PC-3 (cell line): Measurements from ENCODE around the gene EIF5AL1. TPM values are rescaled to one million over a fixed set of nuclear protein-coding genes. Genes with fewer than 3 reads are reported as not detected.
"Not testable (repeated sequence)": the region's sequence is repeated elsewhere in the genome, so short reads cannot be mapped to it uniquely, and the experiment has no call there.

ENCODE experiments used
- ATAC-seq: fragments of 200-7000 bp; cut with Tn5 transposase; 2 replicates; pipeline ENCODE4 v1.9.1; 2020; ENCODE audit warnings: mild to moderate bottlenecking, moderate library complexity
- BruUV-seq: library from RNA; stranded (reverse); fragments of 400-500 nt; replicated peaks from 2 replicates; lab custom pipeline; 2021; lab: Mats Ljungman, UMichigan
- CTCF ChIA-PET: fragments of 300-600 bp; sonication (Branson Sonifier 250); formaldehyde crosslinking; loops from one replicate; lab custom pipeline; 2022; ENCODE audit warnings: antibody characterized with exemption; lab: Charles Lee
- POLR2A ChIA-PET: fragments of 300-600 bp; sonication (Branson Sonifier 250); formaldehyde crosslinking; loops from one replicate; lab custom pipeline; 2022; ENCODE audit warnings: antibody characterized with exemption; ENCODE audit not compliant: unreplicated experiment; lab: Charles Lee
- DNase-seq: peaks from one replicate; pipeline ENCODE4 v3.0.0-alpha.2; 2015
- H2AFZ ChIP-seq: fragments of 300-600 bp; sonication (generic); 2 replicates; pipeline ENCODE4 v1.6.0; 2016; ENCODE audit warnings: antibody characterized with exemption, low read length
- H3F3A ChIP-seq: fragments of 300-600 bp; sonication (generic); one replicate; pipeline ENCODE4 v1.6.0; 2017; ENCODE audit warnings: antibody characterized with exemption, low read length, control low read depth, mild to moderate bottlenecking; ENCODE audit not compliant: unreplicated experiment
- H3K27ac ChIP-seq: fragments of 300-600 bp; sonication (generic); 2 replicates; pipeline ENCODE4 v1.5.1; 2016; ENCODE audit warnings: mild to moderate bottlenecking, low read length
- H3K27me3 ChIP-seq: fragments of 300-600 bp; sonication (generic); 2 replicates; pipeline ENCODE4 v1.6.1; 2016; ENCODE audit warnings: low read length, mixed read lengths
- H3K36me3 ChIP-seq: fragments of 300-600 bp; sonication (generic); 2 replicates; pipeline ENCODE4 v1.6.1; 2016; ENCODE audit warnings: low read depth, mixed run types, low read length, mixed read lengths
- H3K4me1 ChIP-seq: fragments of 300-600 bp; sonication (generic); 2 replicates; pipeline ENCODE4 v1.5.1; 2016; ENCODE audit warnings: low read length; ENCODE audit not compliant: insufficient read depth
- H3K4me2 ChIP-seq: fragments of 300-600 bp; sonication (generic); 2 replicates; pipeline ENCODE4 v1.6.0; 2016; ENCODE audit warnings: low read length
- H3K4me3 ChIP-seq: fragments of 300-600 bp; sonication (generic); 2 replicates; pipeline ENCODE4 v1.5.1; 2016; ENCODE audit warnings: mild to moderate bottlenecking, low read length, mixed read lengths
- H3K79me2 ChIP-seq: fragments of 300-600 bp; sonication (generic); 2 replicates; pipeline ENCODE4 v1.6.1; 2017; ENCODE audit warnings: low read length, mixed read lengths
- H3K9ac ChIP-seq: fragments of 300-600 bp; sonication (generic); 2 replicates; pipeline ENCODE4 v1.6.0; 2016; ENCODE audit warnings: mild to moderate bottlenecking, low read length
- H3K9me2 ChIP-seq: fragments of 300-600 bp; sonication (generic); replicated peaks from 2 replicates; pipeline ENCODE4 v1.6.1; 2016; ENCODE audit warnings: mixed run types, low read length, mixed read lengths
- H3K9me3 ChIP-seq: fragments of 300-600 bp; sonication (generic); 2 replicates; pipeline ENCODE4 v1.6.1; 2016; ENCODE audit warnings: low read length, mixed read lengths
- H4K20me1 ChIP-seq: fragments of 300-600 bp; sonication (generic); 2 replicates; pipeline ENCODE4 v1.6.1; 2016; ENCODE audit warnings: low read length, mixed read lengths
- intact Hi-C: fragments of 100-400 bp; cut with micrococcal nuclease; formaldehyde crosslinking; loops from 2 replicates; pipeline ENCODE4 v1.9.0; 2023
- total RNA-seq: library from RNA; depleted of rRNA; stranded (reverse); fragments of >200 nt; gene quantifications from 2 replicates; pipeline ENCODE4 v1.2.3, GENCODE V29; 2014

The EIF5AL1 gene
- total RNA-seq, 1 experiment from 2014 or later: 0.51 TPM

DNA sequence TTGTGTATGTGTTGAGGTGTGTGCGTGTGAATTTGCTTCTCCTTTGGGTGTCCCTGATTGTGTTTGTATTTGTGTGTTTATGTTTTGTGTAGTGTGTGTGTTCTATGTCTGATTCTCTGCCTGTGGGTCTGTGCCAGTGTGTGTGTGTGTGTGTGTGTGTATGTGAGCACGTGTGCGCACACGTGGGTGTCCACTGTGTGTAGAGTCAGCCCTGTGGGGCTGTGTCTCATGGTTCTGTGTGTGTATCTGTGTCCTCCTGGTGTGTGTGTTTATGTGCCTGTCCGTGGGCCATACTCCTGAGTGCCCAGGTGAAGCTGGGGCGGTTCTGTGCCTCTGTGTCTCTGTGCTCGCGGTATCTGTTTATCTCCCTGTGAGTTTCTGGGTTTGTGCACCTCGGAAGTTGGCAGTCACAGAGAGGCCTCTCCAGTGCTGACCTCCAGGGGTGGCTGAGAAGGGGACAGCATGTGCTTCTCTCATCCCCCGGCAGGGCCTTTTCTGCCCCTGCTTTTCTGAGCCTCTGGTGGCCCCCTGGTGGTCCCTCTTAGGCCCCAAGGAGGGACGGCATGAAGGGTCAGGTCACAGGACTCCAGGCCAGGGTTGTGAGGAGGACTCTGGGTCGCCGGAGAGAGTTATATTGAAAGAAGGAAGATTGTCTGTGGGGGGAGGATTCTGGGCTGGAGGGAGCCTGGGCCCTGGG is 11.0 kb downstream of the EIF5AL1 start:
- intact Hi-C loops, H3K79me2 ChIP-seq, H4K20me1 ChIP-seq, H2AFZ ChIP-seq, CTCF ChIA-PET, H3K9ac ChIP-seq, H3K4me2 ChIP-seq, H3K4me3 ChIP-seq, H3K4me1 ChIP-seq, H3K36me3 ChIP-seq, BruUV-seq, H3K27me3 ChIP-seq, H3K9me2 ChIP-seq, H3K27ac ChIP-seq, H3K9me3 ChIP-seq, POLR2A ChIA-PET, H3F3A ChIP-seq: not testable (repeated sequence)
- ATAC-seq (peak; percentile 10; the same call in 1 of the 2 replicates), DNase-seq (peak; percentile 1)

DNA sequence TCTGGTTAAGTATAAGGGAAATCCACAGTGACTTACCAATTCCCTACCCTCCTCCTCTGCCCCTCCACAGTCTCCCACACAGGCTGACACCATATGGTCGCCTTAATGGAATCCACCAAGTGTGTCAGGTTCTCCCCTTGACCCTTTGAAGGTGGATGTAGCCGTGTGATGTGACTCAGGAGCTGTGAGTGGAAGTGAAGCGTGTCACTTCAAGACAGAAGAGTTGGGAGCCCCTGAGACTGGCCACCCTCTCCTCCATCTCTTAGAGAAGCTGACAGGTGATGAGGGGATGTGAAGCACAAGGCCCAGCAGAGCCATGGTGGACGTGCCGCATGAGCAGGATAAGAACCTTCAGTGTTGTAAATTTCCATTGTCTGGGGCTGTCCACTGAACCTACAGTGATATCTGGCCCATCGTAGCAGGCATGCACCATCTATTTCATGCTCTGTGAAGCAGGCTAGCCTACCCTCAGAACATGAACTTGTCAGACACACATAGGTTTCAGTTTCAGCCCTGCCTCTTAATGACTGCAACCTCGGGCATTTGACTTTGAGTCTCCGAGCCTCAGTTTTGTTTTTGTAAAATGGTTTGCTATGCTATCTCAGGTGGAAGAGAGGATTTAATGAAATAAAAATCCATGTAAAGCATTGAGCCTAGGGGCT is 12.8 kb downstream of the EIF5AL1 start:
- POLR2A ChIA-PET, CTCF ChIA-PET, H3K4me1 ChIP-seq, H3K9me2 ChIP-seq, ATAC-seq, H3K9me3 ChIP-seq, H3K27me3 ChIP-seq, H3K4me3 ChIP-seq, H3F3A ChIP-seq, H3K4me2 ChIP-seq, H4K20me1 ChIP-seq, BruUV-seq, H3K9ac ChIP-seq, H3K27ac ChIP-seq, H3K79me2 ChIP-seq, H2AFZ ChIP-seq, H3K36me3 ChIP-seq, intact Hi-C loops: not testable (repeated sequence)
- DNase-seq: peak; percentile 5

DNA sequence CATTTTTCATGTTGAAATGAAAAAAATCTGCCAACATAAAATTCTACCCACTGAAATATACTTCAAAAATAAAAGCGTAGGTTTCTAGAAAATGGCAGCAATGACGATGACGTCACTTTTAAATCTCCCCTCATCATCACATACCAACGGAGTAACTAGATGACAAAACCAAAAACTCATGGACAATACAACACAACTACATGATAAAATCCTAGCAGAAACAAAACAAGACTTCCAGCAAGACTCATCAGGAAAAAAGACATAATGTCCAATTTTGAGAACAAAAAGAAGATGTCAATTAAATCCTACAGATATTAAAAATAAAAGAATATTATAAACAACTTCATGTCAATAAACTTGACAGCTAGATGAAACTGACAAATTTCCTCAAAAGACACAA is 15.9 kb downstream of the EIF5AL1 start:
- H3K4me3 ChIP-seq, H3F3A ChIP-seq, H2AFZ ChIP-seq, H3K4me2 ChIP-seq, H3K4me1 ChIP-seq, H3K27me3 ChIP-seq, H3K9ac ChIP-seq, H3K79me2 ChIP-seq, H3K36me3 ChIP-seq, H3K9me2 ChIP-seq, BruUV-seq, H3K27ac ChIP-seq, H4K20me1 ChIP-seq, intact Hi-C loops, H3K9me3 ChIP-seq, ATAC-seq: not testable (repeated sequence)
- POLR2A ChIA-PET: interaction anchor here (0.6 kb wide), 1 partner anchor 382 kb away, joined by 9 read pairs; no protein-coding TSS in a partner anchor
- CTCF ChIA-PET: interaction anchor here (0.6 kb wide), 1 partner anchor 917 kb away, joined by 3 read pairs; no protein-coding TSS in a partner anchor
- peak; percentile 1 for DNase-seq

DNA sequence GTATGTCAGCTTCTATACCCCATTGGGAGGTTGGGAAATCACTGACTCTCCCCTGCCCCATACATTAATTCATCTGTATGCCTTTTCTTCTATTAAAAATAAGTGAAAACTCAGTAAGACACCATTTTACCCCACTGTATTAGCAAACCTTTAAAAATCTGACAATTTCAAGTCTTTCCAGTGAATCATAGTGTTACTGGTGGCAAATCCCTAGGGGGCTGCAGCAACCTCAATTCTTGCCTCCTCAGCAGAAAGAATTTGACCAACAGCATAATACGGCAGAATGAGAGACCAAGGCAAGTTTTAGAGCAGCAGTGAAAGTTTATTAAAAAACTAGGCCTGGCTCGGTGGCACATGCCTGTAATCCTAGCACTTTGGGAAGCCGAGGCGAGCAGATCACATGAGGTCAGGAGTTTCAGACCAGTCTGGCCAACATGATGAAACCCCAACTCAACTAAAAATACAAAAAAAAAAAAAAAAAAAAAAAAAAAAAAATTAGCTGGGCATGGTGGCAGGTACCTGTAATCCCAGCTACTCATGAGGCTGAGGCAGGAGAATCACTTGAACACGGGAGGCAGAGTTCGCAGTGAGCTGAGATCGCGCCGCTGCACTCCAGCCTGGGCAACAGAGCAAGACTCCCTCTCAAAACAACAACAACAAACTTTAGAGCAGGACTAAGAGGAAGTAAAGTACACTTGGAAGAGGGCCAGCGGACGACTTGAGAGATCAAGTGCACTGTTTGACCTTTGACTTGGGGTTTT is 21.0 kb downstream of the EIF5AL1 start:
- H3K9ac ChIP-seq, H3K79me2 ChIP-seq, H3K27me3 ChIP-seq, H2AFZ ChIP-seq, H3K4me2 ChIP-seq, H3K9me2 ChIP-seq, ATAC-seq, POLR2A ChIA-PET, BruUV-seq, intact Hi-C loops, H4K20me1 ChIP-seq, H3K27ac ChIP-seq, H3K36me3 ChIP-seq, CTCF ChIA-PET, H3K9me3 ChIP-seq, H3K4me1 ChIP-seq, H3K4me3 ChIP-seq, DNase-seq, H3F3A ChIP-seq: not testable (repeated sequence)

DNA sequence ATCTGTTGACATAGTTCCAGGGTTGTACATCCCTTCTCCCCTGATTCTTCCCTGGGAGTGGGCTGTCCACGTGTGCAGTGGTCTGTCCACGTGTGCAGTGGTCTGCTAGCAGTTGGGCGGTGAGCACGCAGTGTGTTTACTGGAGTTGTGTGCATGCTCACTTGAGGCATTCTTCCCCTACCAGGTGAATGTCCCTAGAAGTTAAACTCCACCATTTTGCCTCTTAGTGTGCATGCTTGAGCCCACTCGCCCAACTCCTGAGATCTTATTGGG is 21.5 kb downstream of the EIF5AL1 start:
- H3F3A ChIP-seq, ATAC-seq: not testable (repeated sequence)

DNA sequence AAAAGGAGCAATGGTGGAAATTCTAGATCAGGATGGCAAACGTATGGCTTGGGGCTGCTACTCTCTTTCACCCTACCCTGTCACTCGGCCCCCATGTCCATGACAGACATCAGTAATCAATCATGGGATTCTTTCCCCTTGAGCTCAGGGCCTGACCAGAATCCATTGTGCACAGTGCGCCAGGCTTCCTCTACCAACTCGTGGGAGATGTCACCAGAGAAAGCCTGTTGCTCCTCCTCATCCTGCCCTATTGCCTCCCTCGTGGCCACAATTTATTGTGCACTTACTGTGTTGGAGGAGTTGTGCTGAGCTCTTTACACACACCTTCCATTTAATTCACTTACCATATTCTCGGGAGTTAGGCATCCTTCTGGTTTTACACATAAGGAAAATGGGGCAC is 26.0 kb downstream of the EIF5AL1 start:
- H3K9ac ChIP-seq, BruUV-seq, intact Hi-C loops: not testable (repeated sequence)

More for the DNA sequence above, 21.5 kb downstream of the EIF5AL1 start:
- H3K4me1 ChIP-seq, CTCF ChIA-PET, POLR2A ChIA-PET, H3K79me2 ChIP-seq, BruUV-seq, intact Hi-C loops, H2AFZ ChIP-seq, H3K27ac ChIP-seq, H3K9me2 ChIP-seq, H3K9me3 ChIP-seq, DNase-seq, H3K27me3 ChIP-seq, H4K20me1 ChIP-seq, H3K4me2 ChIP-seq, H3K36me3 ChIP-seq, H3K4me3 ChIP-seq, H3K9ac ChIP-seq: not testable (repeated sequence)

More for the DNA sequence above, 26.0 kb downstream of the EIF5AL1 start:
- H3F3A ChIP-seq, H3K27ac ChIP-seq, H4K20me1 ChIP-seq, H3K4me2 ChIP-seq, CTCF ChIA-PET, H3K4me1 ChIP-seq, POLR2A ChIA-PET, H3K27me3 ChIP-seq, H3K9me2 ChIP-seq, H2AFZ ChIP-seq, DNase-seq, H3K36me3 ChIP-seq, ATAC-seq, H3K79me2 ChIP-seq, H3K4me3 ChIP-seq, H3K9me3 ChIP-seq: not testable (repeated sequence)
